C4-2B (cell line): ENCODE data around the gene PHF2.

Source experiments
- H3K27ac ChIP-seq: fragments of 450-650 bp; 2 replicates; pipeline ENCODE4 v1.5.1; 2017
- ZFX ChIP-seq: fragments of 450-650 bp; IDR thresholded peaks from 2 replicates; pipeline ENCODE4 v1.6.1; 2017
- TF ChIP-seq, protein P1 (sequence below): fragments of 450-650 bp; conservative IDR thresholded peaks from 2 replicates; pipeline ENCODE4 v1.5.1; 2017; ENCODE audit warnings: mild to moderate bottlenecking

PHF2 gene

GRCh38 chr9:93580654-93581380 is 4.4 kb downstream of the PHF2 start:
- H3K27ac ChIP-seq: no peak overlapping the region
- TF ChIP-seq, protein P1, sequence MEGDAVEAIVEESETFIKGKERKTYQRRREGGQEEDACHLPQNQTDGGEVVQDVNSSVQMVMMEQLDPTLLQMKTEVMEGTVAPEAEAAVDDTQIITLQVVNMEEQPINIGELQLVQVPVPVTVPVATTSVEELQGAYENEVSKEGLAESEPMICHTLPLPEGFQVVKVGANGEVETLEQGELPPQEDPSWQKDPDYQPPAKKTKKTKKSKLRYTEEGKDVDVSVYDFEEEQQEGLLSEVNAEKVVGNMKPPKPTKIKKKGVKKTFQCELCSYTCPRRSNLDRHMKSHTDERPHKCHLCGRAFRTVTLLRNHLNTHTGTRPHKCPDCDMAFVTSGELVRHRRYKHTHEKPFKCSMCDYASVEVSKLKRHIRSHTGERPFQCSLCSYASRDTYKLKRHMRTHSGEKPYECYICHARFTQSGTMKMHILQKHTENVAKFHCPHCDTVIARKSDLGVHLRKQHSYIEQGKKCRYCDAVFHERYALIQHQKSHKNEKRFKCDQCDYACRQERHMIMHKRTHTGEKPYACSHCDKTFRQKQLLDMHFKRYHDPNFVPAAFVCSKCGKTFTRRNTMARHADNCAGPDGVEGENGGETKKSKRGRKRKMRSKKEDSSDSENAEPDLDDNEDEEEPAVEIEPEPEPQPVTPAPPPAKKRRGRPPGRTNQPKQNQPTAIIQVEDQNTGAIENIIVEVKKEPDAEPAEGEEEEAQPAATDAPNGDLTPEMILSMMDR: no peak
- no peak for TF ChIP-seq ZFX

- no peak overlapping the region for H3K27ac ChIP-seq
- TF ChIP-seq ZFX: no peak
- TF ChIP-seq, protein P1: no peak
Measured at GRCh38 chr9:93582115-93582514, 5.7 kb downstream of the PHF2 start.

DNA sequence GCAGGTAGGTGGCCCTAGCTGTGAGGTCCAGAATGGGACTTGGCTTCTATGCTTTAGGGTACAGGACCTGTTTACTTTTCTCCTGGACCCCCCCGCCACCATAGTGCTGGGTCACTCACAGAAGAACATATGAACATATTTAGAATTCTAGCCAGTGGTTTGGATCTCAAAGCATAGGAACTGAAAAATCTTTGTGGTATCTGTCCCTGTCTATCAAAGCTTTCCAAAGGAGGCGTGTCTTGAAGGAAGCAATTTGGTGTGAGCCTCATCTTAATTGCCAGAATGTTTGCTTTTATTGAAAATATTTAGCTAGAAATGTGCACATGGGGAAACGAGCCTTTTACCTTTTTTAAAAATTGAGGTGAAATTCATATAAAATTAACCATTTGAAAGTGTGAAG is 6.2 kb downstream of the PHF2 start:
- TF ChIP-seq ZFX: no peak
- TF ChIP-seq, protein P1: no peak
- no peak overlapping the region for H3K27ac ChIP-seq

- no peak for TF ChIP-seq ZFX
- TF ChIP-seq, protein P1: no peak
- H3K27ac ChIP-seq: no peak overlapping the region
Measured at GRCh38 chr9:93585259-93585658, 8.9 kb downstream of the PHF2 start.

DNA sequence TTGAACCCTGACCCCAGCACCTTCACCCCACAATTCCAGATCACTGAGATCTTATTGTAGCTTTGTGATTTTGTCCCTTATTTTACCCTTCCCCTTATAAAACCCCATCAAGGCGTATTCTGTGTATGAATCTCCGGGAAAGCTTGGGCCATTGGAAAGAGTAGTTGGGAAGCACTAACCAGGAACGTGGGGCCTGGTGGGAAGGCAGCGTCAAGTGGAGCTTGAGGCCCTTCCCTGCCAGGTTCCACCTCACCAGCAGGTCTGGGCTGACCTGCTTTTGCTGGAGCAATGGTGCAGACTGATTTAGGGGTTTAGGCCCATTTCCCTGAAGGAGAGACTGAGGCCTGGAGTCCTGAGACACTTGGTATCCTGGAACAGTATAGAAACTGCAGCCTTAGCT is 9.3 kb downstream of the PHF2 start:
- no peak for TF ChIP-seq ZFX
- TF ChIP-seq, protein P1: no peak
- no peak overlapping the region for H3K27ac ChIP-seq

DNA sequence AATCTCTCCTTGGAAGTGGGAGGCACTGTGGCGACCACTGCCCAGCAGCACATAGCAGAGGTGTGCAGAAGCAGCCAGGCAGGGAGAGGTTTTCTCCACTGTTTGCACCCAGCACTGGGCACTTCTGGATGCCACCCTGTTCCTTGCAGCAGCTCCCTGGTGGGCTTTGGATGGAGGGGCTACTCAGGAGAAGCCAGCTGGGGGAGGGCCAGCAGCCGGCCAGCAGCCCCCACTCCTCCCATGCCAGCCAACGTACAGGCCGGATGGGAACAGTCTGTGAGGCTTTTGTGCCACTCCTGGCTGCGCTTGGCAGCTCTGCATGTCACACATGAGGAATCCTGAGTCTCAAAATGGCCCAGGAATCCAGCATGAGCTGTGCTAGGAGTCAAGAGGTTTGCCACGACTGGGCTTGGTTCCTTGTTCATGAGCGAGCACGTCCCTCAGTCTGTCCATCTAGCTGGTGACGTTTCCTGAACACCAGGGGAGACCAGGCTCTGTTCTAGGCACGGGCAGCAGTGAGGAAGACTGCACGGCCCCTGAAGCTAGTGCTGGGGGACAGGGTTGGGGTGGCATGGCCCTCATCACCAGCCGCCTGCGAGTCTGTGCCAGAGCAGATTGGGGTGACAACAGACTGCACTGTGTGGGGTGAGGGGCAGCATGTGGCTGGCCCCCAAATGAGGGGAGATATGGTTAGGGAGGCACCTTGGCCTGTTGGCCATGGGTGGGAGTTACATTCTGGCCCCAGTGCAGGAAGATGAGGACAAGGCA is 10.1 kb downstream of the PHF2 start:
- TF ChIP-seq ZFX: no peak
- TF ChIP-seq, protein P1: no peak
- no peak overlapping the region for H3K27ac ChIP-seq

DNA sequence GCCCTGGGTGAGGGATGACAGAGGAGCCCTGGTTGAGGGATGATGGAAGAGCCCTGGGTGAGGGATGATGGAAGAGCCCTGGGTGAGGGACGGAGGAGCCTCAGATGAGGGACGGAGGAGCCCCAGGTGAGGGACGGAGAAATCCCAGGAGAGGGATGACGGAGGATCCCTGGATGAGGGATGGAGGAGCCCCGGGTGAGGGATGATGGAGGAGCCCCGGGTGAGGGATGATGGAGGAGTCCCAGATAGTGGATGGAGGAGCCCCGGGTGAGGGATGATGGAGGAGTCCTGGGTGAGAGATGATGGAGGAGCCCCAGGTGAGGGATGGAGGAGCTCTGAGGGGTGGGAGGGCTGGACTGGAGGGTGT is 10.9 kb downstream of the PHF2 start:
- TF ChIP-seq, protein P1: no peak
- TF ChIP-seq ZFX: no peak
- no peak overlapping the region for H3K27ac ChIP-seq
